ENCODE measurements around the gene NR4A3. TPM values are rescaled to one million over a fixed set of nuclear protein-coding genes. Genes with fewer than 3 reads are reported as not detected.

NR4A3 gene
- total and polyA plus RNA-seq, 2 of the 13 experiments (the other 11 are each of a cell fraction or from before 2014, with no cell fraction given) = 0.02 to 0.09 TPM

GRCh38 chr9:99867968-99868367, 46.3 kb downstream of the NR4A3 start (continued):
- TF ChIP-seq, protein P1, sequence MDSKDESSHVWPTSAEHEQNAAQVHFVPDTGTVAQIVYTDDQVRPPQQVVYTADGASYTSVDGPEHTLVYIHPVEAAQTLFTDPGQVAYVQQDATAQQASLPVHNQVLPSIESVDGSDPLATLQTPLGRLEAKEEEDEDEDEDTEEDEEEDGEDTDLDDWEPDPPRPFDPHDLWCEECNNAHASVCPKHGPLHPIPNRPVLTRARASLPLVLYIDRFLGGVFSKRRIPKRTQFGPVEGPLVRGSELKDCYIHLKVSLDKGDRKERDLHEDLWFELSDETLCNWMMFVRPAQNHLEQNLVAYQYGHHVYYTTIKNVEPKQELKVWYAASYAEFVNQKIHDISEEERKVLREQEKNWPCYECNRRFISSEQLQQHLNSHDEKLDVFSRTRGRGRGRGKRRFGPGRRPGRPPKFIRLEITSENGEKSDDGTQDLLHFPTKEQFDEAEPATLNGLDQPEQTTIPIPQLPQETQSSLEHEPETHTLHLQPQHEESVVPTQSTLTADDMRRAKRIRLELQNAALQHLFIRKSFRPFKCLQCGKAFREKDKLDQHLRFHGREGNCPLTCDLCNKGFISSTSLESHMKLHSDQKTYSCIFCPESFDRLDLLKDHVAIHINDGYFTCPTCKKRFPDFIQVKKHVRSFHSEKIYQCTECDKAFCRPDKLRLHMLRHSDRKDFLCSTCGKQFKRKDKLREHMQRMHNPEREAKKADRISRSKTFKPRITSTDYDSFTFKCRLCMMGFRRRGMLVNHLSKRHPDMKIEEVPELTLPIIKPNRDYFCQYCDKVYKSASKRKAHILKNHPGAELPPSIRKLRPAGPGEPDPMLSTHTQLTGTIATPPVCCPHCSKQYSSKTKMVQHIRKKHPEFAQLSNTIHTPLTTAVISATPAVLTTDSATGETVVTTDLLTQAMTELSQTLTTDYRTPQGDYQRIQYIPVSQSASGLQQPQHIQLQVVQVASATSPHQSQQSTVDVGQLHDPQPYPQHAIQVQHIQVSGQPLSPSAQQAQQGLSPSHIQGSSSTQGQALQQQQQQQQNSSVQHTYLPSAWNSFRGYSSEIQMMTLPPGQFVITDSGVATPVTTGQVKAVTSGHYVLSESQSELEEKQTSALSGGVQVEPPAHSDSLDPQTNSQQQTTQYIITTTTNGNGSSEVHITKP (CRISPR knock-in tag; IDR thresholded peaks at IDR 0.05; ENCODE audit: low read depth) = no peak

DNA sequence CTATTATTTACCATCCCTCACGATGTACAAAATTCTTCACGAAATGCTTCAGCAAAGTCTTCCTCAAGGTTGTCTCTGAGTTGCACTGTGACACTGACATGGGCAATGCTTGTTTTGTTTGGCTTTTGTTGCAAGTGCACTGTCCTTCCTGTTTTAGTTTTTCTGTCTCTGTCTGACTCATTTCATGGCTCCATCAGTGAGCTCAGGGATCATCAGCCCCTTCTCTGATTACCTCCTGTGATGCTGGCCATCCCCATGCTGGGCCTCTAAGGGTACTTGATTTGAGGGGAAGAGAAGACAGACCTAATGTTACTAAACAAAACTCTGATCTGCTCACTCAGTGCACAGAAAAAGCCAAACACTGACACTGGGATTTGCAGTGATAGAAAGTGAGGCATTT, 47.2 kb downstream of the NR4A3 start:
- no peak for FAIRE-seq
- no peak for DNase-seq (ENCODE audit: low spot score)
- no peak for ATAC-seq
- in situ Hi-C loops (cut with HindIII; ENCODE audit: extremely low pct_ligation_motif_present, low pct_unique_long_range_greater_than_20kb) = no loop called here
- H3K36me3 ChIP-seq (replicated peaks in 1 of 2; ENCODE audit: control insufficient read depth in 1 of 2, insufficient read depth in 2 of 2, low read length in 2 of 2) = no peaks in the 10 kb centered on the region
- H3K9ac ChIP-seq (ENCODE audit: insufficient read depth, low read depth, low read length) = no peak overlapping the region
- ChIA-PET CTCF (ENCODE audit: low intra/inter-chr PET ratio, low total read pairs) (no interaction called here), POLR2A (no interaction called here)
- 85% methylated on average over 2 of the region's 2 CpGs for WGBS (ENCODE audit: low lambda C conversion rate)
- TF ChIP-seq SYNCRIP (IDR thresholded peaks at IDR 0.05; ENCODE audit: insufficient read depth, low read depth, low read length) = no peak
- TF ChIP-seq ZMYM3 (CRISPR knock-in tag; IDR thresholded peaks at IDR 0.05) = no peak
- TF ChIP-seq, protein P2, sequence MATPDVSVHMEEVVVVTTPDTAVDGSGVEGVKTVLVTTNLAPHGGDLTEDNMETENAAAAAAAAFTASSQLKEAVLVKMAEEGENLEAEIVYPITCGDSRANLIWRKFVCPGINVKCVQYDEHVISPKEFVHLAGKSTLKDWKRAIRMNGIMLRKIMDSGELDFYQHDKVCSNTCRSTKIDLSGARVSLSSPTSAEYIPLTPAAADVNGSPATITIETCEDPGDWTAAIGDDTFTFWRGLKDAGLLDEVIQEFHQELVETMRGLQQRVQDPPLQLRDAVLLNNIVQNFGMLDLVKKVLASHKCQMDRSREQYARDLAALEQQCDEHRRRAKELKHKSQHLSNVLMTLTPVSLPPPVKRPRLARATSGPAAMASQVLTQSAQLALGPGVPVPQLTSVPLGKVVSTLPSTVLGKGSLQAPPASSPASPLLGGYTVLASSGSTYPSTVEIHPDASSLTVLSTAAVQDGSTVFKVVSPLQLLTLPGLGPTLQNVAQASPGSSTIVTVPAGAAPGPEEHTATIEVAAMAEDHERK (CRISPR knock-in tag; IDR thresholded peaks at IDR 0.05; ENCODE audit: low read depth) = no peak
- no peak for TF ChIP-seq CHD4 (IDR thresholded peaks at IDR 0.05; ENCODE audit: borderline replicate concordance, low read length)
- TF ChIP-seq CENPX (CRISPR knock-in tag; IDR thresholded peaks at IDR 0.05) = no peak
- no peak for TF ChIP-seq MAFF (IDR thresholded peaks at IDR 0.05; ENCODE audit: low read depth, low read length)
- TF ChIP-seq JDP2 (CRISPR knock-in tag; IDR thresholded peaks at IDR 0.05; ENCODE audit: borderline replicate concordance) = no peak
- TF ChIP-seq SIN3A (IDR thresholded peaks at IDR 0.05; ENCODE audit: borderline replicate concordance, low read depth, low read length) = no peak
- no peak for TF ChIP-seq SALL2 (CRISPR knock-in tag; IDR thresholded peaks at IDR 0.05)
- no peak for TF ChIP-seq ZNF546 (CRISPR knock-in tag; conservative IDR thresholded peaks at IDR 0.05)
- TF ChIP-seq E2F2 (CRISPR knock-in tag; IDR thresholded peaks at IDR 0.05; ENCODE audit: borderline replicate concordance) = no peak
- H3K4me2 ChIP-seq (ENCODE audit: low read depth, low read length) = no peak overlapping the region
- no peaks in the 10 kb centered on the region for H3K4me1 ChIP-seq (ENCODE audit: insufficient read depth, low read length)
- no peak overlapping the region for H2AFZ ChIP-seq (ENCODE audit: low read length)
- no peaks in the 10 kb centered on the region for H3K9me3 ChIP-seq (ENCODE audit: low read length)
- no peaks in the 10 kb centered on the region for H3K79me2 ChIP-seq (ENCODE audit: insufficient read depth, low read length)
- H3K27ac ChIP-seq (ENCODE audit: extremely low read length, insufficient read depth, low read length) = no peak overlapping the region
- BruUV-seq (replicated peaks) = no TSS peak
- H3K27me3 ChIP-seq (ENCODE audit: control insufficient read depth in 1 of 2, insufficient read depth in 2 of 2, low read length in 2 of 2) = no peaks in the 10 kb centered on the region
- intact Hi-C loops (cut with micrococcal nuclease; ENCODE audit: unreplicated experiment) = loop anchor here (1.0 kb wide), 1 partner anchor 38 kb away; no protein-coding TSS in a partner anchor
- H3K4me3 ChIP-seq (replicated peaks in 1 of 3; ENCODE audit: insufficient read depth in 1 of 3, low read depth in 2 of 3, low read length in 3 of 3) = no peak overlapping the region
- H4K20me1 ChIP-seq (ENCODE audit: insufficient read depth, low read length) = no peaks in the 10 kb centered on the region

Data from HepG2 (cell line).